ENCODE measurements around the gene CXCL11. TPM values are rescaled to one million over a fixed set of nuclear protein-coding genes. Genes with fewer than 3 reads are reported as not detected.
A peak's percentile ranks its signal among the peaks of the same experiment; 100 is the strongest.

Gene CXCL11
- total RNA-seq, 1 experiment from 2014 or later: 6.0 TPM

DNA sequence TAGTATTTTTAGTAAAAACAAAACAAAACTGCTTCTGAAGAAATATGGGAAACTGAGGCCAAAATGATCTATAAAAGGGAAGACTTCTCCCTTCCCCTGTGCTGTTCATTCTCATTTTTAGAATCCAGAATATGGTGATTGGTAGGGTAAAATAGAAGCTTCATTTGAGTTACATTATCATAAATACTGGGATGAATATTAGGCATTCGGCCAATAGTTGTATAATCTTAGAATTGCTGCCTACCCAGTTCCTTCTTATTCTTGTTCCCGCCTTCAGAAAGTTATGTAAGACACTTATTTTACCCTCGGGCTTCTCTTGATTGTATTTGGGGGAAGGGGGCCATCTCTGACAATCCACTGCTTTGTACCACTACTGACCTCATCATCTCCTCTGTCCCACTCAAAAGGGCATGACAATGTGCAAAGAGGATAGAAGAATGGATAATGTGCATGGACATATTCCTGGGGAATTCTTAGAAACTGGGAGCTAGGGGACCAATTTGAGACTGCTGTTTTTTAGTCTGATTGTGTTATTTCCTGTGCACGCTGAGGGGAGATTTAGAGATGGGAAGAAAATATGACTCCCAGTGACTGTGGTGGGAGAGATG, 39.2 kb upstream of the CXCL11 start:
- Mint-ChIP-seq H3K4me3 (ENCODE audit: low read depth, unreplicated experiment) (no peak overlapping the region), H3K4me1 (ENCODE audit: low read depth, unreplicated experiment) (no peaks in the 10 kb centered on the region), H3K27ac (ENCODE audit: unreplicated experiment) (no peak overlapping the region), H3K36me3 (ENCODE audit: insufficient read depth, unreplicated experiment) (no peaks in the 10 kb centered on the region), H3K27me3 (ENCODE audit: unreplicated experiment) (no peaks in the 10 kb centered on the region), H3K9me3 (ENCODE audit: low read depth, unreplicated experiment) (no peaks in the 10 kb centered on the region)
- no peak for DNase-seq
- CTCF ChIA-PET: no interaction called here
- TF ChIP-seq, protein P1, sequence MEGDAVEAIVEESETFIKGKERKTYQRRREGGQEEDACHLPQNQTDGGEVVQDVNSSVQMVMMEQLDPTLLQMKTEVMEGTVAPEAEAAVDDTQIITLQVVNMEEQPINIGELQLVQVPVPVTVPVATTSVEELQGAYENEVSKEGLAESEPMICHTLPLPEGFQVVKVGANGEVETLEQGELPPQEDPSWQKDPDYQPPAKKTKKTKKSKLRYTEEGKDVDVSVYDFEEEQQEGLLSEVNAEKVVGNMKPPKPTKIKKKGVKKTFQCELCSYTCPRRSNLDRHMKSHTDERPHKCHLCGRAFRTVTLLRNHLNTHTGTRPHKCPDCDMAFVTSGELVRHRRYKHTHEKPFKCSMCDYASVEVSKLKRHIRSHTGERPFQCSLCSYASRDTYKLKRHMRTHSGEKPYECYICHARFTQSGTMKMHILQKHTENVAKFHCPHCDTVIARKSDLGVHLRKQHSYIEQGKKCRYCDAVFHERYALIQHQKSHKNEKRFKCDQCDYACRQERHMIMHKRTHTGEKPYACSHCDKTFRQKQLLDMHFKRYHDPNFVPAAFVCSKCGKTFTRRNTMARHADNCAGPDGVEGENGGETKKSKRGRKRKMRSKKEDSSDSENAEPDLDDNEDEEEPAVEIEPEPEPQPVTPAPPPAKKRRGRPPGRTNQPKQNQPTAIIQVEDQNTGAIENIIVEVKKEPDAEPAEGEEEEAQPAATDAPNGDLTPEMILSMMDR (IDR thresholded peaks at IDR 0.05; ENCODE audit: unreplicated experiment): no peak
- intact Hi-C loops (cut with micrococcal nuclease; ENCODE audit: unreplicated experiment): no loop called here
- no TSS peak for BruUV-seq (replicated peaks)

DNA sequence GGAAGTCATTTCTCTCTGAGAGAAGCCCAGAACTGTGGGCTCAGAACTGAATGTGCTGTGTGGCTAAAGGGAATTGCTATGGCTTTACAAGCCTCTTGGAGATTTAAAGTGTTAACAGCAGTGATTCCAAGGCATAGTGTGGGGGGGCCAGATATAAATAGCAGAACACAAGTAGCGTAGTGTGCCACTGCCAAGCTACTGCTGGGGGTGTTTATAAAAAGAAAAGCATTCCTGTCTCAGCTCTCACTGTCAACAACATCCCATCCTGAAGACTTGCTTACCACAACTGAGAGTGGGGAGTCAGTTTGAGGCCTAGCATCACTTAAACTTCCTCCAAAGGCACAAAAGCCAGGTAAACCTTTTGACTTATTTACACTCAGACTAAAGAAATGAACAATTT, 38.6 kb upstream of the CXCL11 start, which contains the start of gene ART3:
Gene ART3 (plus strand): TSS at position 242 of the 400 bp plus-strand sequence. CDS start 1,181 bp downstream, outside the sequence.
- Mint-ChIP-seq H3K36me3 (ENCODE audit: insufficient read depth, unreplicated experiment) (no peaks in the 10 kb centered on the region), H3K4me1 (ENCODE audit: low read depth, unreplicated experiment) (no peaks in the 10 kb centered on the region), H3K27me3 (ENCODE audit: unreplicated experiment) (no peaks in the 10 kb centered on the region), H3K9me3 (ENCODE audit: low read depth, unreplicated experiment) (no peaks in the 10 kb centered on the region), H3K4me3 (ENCODE audit: low read depth, unreplicated experiment) (no peak within 1 kb of the TSS), H3K27ac (ENCODE audit: unreplicated experiment) (no peak within 1 kb of the TSS)
- CTCF ChIA-PET: interaction anchor here (0.6 kb wide), 1 partner anchor 91 kb away, joined by 4 read pairs; no protein-coding TSS in a partner anchor
- DNase-seq: no peak
- BruUV-seq (replicated peaks): no TSS peak
- TF ChIP-seq, protein P1 (IDR thresholded peaks at IDR 0.05; ENCODE audit: unreplicated experiment): no peak
- intact Hi-C loops (cut with micrococcal nuclease; ENCODE audit: unreplicated experiment): no loop called here

DNA sequence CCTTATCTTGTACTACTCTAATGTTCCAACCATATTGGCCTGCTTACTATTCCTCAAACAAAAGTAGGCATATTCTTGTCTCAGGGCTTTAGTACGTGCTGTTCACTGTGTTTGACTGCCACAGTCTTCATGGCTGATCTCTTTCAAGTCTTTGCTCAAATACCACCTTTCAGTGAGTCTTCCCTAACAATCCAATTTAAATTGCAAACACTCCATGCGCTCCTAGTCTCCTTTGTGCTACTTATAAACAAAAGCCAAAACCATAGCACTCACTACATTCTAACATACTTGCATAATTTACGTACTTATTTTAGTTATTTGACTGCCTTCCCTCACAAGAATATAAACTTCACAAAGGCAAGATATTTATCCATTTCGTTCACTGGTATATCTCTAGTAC, 36.9 kb upstream of the CXCL11 start:
- TF ChIP-seq, protein P1 (IDR thresholded peaks at IDR 0.05; ENCODE audit: unreplicated experiment): no peak
- intact Hi-C loops (cut with micrococcal nuclease; ENCODE audit: unreplicated experiment): no loop called here
- CTCF ChIA-PET: no interaction called here
- no peak for DNase-seq
- no TSS peak for BruUV-seq (replicated peaks)
- Mint-ChIP-seq H3K27me3 (ENCODE audit: unreplicated experiment) (no peaks in the 10 kb centered on the region), H3K4me3 (ENCODE audit: low read depth, unreplicated experiment) (no peak overlapping the region), H3K36me3 (ENCODE audit: insufficient read depth, unreplicated experiment) (no peaks in the 10 kb centered on the region), H3K27ac (ENCODE audit: unreplicated experiment) (no peak overlapping the region), H3K9me3 (ENCODE audit: low read depth, unreplicated experiment) (no peaks in the 10 kb centered on the region), H3K4me1 (ENCODE audit: low read depth, unreplicated experiment) (no peaks in the 10 kb centered on the region)

- CTCF ChIA-PET: no interaction called here
- Mint-ChIP-seq H3K27ac (ENCODE audit: unreplicated experiment) (no peak overlapping the region), H3K4me1 (ENCODE audit: low read depth, unreplicated experiment) (no peaks in the 10 kb centered on the region), H3K9me3 (ENCODE audit: low read depth, unreplicated experiment) (no peaks in the 10 kb centered on the region), H3K4me3 (ENCODE audit: low read depth, unreplicated experiment) (no peak overlapping the region), H3K27me3 (ENCODE audit: unreplicated experiment) (no peaks in the 10 kb centered on the region), H3K36me3 (ENCODE audit: insufficient read depth, unreplicated experiment) (no peaks in the 10 kb centered on the region)
- DNase-seq: peak; percentile 71
- intact Hi-C loops (cut with micrococcal nuclease; ENCODE audit: unreplicated experiment): loop anchor here (1.0 kb wide), 1 partner anchor 71 kb away; no protein-coding TSS in a partner anchor
- TF ChIP-seq, protein P1 (IDR thresholded peaks at IDR 0.05; ENCODE audit: unreplicated experiment): peak; percentile 59
- BruUV-seq (replicated peaks): no TSS peak
Observed at GRCh38 chr4:76067652-76068286, 31.9 kb upstream of the CXCL11 start.

All from Calu3 (cell line).